HL-60 (cell line): ENCODE measurements around the gene DMD.

ENCODE experiments used
- DNase-seq, 2 experiments: peaks; one replicate each; pipeline ENCODE4 v3.0.0-alpha.2; 2010 to 2020; ENCODE audit warnings: low read depth in 1 of 2, low spot score in 1 of 2
- H3K27ac ChIP-seq: fragments of 250-450 bp; sonication (Bioruptor Pico); replicated peaks from 2 replicates; pipeline ENCODE4 v1.5.1; 2020; ENCODE audit warnings: mild to moderate bottlenecking, moderate library complexity
- H3K27me3 ChIP-seq: fragments of 250-450 bp; sonication (Bioruptor Pico); 2 replicates; pipeline ENCODE4 v1.5.1; 2021; ENCODE audit warnings: mild to moderate bottlenecking, moderate library complexity; ENCODE audit not compliant: insufficient read depth, poor library complexity, severe bottlenecking
- H3K4me3 ChIP-seq: replicated peaks from 2 replicates; pipeline ENCODE4 v1.5.1; 2011; ENCODE audit warnings: mild to moderate bottlenecking, control low read depth, low read length; ENCODE audit not compliant: insufficient read depth
- GABPA ChIP-seq: IDR thresholded peaks from 2 replicates; pipeline ENCODE4 v1.6.1; 2012; ENCODE audit warnings: low read depth
- POLR2AphosphoS5 ChIP-seq: IDR thresholded peaks from 2 replicates; pipeline ENCODE4 v1.6.1; 2012; ENCODE audit warnings: low read depth
- SPI1 ChIP-seq: IDR thresholded peaks from 2 replicates; pipeline ENCODE4 v1.6.1; 2012; ENCODE audit warnings: low read depth, mild to moderate bottlenecking, borderline replicate concordance
- TF ChIP-seq, protein P1 (sequence below): IDR thresholded peaks from one replicate; pipeline ENCODE4 v1.5.1; 2011; ENCODE audit warnings: low read length, control low read depth, inconsistent platforms; ENCODE audit not compliant: insufficient read depth
- TF ChIP-seq, protein P2 (sequence below): IDR thresholded peaks from 2 replicates; pipeline ENCODE4 v1.6.1; 2012; ENCODE audit warnings: low read depth; ENCODE audit not compliant: insufficient replicate concordance

Gene DMD

DNA sequence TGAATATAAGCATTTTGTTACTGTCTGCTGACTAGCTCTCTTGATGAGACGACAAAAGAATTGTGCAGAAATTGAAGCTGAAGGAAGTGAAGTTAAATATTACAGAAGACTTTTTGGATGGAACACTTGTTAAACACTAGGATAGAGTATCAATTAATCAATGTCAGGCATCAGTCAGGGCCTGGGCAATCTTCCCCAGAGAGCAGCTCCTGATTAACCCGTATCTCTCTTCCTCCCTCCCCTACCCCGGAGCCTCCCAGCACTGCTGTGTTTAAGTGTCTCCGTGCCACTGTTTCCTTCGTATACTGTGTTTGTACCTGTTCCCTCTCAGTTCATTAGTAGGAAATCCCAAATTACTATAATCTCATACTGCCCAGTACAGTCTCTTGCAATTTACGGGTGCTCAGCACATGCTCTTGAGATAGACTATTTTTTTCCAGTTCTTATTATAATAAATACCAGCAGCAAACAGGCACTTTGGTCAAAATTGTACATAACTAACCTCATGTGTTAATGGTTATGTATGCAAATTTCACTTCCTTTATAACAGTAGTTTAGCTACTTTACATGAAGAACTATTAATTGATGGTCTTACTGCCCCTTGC, 1373.8 kb downstream of the DMD start:
- H3K27me3 ChIP-seq: no peaks in the 10 kb centered on the region
- H3K27ac ChIP-seq: no peak overlapping the region
- no peak for DNase-seq
- H3K4me3 ChIP-seq: no peak overlapping the region
- TF ChIP-seq, protein P1, sequence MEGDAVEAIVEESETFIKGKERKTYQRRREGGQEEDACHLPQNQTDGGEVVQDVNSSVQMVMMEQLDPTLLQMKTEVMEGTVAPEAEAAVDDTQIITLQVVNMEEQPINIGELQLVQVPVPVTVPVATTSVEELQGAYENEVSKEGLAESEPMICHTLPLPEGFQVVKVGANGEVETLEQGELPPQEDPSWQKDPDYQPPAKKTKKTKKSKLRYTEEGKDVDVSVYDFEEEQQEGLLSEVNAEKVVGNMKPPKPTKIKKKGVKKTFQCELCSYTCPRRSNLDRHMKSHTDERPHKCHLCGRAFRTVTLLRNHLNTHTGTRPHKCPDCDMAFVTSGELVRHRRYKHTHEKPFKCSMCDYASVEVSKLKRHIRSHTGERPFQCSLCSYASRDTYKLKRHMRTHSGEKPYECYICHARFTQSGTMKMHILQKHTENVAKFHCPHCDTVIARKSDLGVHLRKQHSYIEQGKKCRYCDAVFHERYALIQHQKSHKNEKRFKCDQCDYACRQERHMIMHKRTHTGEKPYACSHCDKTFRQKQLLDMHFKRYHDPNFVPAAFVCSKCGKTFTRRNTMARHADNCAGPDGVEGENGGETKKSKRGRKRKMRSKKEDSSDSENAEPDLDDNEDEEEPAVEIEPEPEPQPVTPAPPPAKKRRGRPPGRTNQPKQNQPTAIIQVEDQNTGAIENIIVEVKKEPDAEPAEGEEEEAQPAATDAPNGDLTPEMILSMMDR: no peak
- TF ChIP-seq POLR2AphosphoS5 (no peak), GABPA (no peak), SPI1 (no peak)
- TF ChIP-seq, protein P2, sequence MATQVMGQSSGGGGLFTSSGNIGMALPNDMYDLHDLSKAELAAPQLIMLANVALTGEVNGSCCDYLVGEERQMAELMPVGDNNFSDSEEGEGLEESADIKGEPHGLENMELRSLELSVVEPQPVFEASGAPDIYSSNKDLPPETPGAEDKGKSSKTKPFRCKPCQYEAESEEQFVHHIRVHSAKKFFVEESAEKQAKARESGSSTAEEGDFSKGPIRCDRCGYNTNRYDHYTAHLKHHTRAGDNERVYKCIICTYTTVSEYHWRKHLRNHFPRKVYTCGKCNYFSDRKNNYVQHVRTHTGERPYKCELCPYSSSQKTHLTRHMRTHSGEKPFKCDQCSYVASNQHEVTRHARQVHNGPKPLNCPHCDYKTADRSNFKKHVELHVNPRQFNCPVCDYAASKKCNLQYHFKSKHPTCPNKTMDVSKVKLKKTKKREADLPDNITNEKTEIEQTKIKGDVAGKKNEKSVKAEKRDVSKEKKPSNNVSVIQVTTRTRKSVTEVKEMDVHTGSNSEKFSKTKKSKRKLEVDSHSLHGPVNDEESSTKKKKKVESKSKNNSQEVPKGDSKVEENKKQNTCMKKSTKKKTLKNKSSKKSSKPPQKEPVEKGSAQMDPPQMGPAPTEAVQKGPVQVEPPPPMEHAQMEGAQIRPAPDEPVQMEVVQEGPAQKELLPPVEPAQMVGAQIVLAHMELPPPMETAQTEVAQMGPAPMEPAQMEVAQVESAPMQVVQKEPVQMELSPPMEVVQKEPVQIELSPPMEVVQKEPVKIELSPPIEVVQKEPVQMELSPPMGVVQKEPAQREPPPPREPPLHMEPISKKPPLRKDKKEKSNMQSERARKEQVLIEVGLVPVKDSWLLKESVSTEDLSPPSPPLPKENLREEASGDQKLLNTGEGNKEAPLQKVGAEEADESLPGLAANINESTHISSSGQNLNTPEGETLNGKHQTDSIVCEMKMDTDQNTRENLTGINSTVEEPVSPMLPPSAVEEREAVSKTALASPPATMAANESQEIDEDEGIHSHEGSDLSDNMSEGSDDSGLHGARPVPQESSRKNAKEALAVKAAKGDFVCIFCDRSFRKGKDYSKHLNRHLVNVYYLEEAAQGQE: no peak

DNA sequence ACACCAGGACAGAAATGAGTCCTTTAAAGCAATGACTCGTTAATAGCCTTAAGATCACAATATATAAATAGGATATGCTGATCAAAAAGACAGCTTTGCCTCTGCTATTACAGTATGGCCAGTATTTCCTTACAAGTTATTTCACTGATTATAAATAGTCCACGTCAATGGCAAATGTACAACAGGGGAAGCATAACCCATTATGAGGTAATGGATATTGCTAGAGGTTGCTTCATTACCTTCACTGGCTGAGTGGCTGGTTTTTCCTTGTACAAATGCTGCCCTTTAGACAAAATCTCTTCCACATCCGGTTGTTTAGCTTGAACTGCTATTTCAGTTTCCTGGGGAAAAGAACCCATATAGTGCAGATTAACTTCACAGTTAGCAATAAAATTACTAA, 1374.9 kb downstream of the DMD start:
- Histone ChIP-seq H3K4me3 (no peak overlapping the region), H3K27ac (no peak overlapping the region), H3K27me3 (no peaks in the 10 kb centered on the region)
- DNase-seq: no peak
- TF ChIP-seq POLR2AphosphoS5 (no peak), GABPA (no peak), SPI1 (no peak)
- TF ChIP-seq, protein P1: no peak
- TF ChIP-seq, protein P2: no peak

DNA sequence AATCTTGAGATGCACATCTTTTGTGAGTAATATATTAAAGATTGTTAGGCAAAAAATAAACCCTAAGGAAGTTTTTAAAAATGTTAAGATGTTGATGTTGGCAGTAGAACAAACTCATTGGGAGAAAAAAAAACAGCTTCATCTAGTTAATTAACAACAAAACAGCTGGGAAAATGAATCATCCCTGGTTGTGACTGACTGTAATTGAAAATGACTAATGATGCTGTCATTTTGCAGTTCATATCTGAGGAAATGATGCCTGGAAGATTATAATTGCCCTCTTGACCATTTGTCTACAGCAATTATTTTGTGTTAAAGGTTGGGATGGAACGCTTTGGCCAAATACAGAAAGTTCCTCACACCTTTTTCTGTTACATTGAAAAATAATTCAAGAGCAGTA, 1379.1 kb downstream of the DMD start:
- Histone ChIP-seq H3K27me3 (no peaks in the 10 kb centered on the region), H3K4me3 (no peak overlapping the region), H3K27ac (no peak overlapping the region)
- TF ChIP-seq, protein P2: no peak
- TF ChIP-seq POLR2AphosphoS5: no peak
- TF ChIP-seq, protein P1: no peak
- TF ChIP-seq SPI1: no peak
- TF ChIP-seq GABPA: no peak
- DNase-seq: no peak
